Mesothelial cell of epicardium (in vitro differentiated cells): ENCODE measurements around the gene PCA3. TPM values are rescaled to one million over a fixed set of nuclear protein-coding genes. Genes with fewer than 3 reads are reported as not detected.
"Not testable (repeated sequence)": the region's sequence is repeated elsewhere in the genome, so short reads cannot be mapped to it uniquely, and the experiment has no call there.

ENCODE experiments used
- DNase-seq, 2 experiments: peaks; one replicate each; pipeline ENCODE4 v3.0.0; 2021; ENCODE audit warnings: low spot score in 2 of 2; ENCODE audit not compliant: unreplicated experiment in 2 of 2
- H3K27ac Mint-ChIP-seq: 2 replicates; pipeline ENCODE4 v1.8.0; 2021; ENCODE audit warnings: mixed read lengths
- H3K27me3 Mint-ChIP-seq: 2 replicates; pipeline ENCODE4 v1.8.0; 2021; ENCODE audit warnings: low read depth, mixed read lengths
- H3K36me3 Mint-ChIP-seq: 2 replicates; pipeline ENCODE4 v1.8.0; 2021; ENCODE audit warnings: mixed read lengths
- H3K4me1 Mint-ChIP-seq: 2 replicates; pipeline ENCODE4 v1.8.0; 2021; ENCODE audit warnings: mixed read lengths
- H3K4me3 Mint-ChIP-seq: 2 replicates; pipeline ENCODE4 v1.8.0; 2021; ENCODE audit warnings: mild to moderate bottlenecking, moderate library complexity, mixed read lengths
- H3K9me3 Mint-ChIP-seq: 2 replicates; pipeline ENCODE4 v1.8.0; 2021; ENCODE audit warnings: mixed read lengths
- CTCF ChIP-seq: fragments of 200-600 bp; sonication (generic); IDR thresholded peaks from one replicate; pipeline ENCODE4 v1.5.0; 2021; ENCODE audit warnings: antibody characterized with exemption; ENCODE audit not compliant: unreplicated experiment
- total RNA-seq: library from RNA; stranded (reverse); gene quantifications from 3 replicates; pipeline ENCODE4 v1.2.1, GENCODE V29; 2021

Gene PCA3
- total RNA-seq, 1 donor from 2014 or later = not detected

- Mint-ChIP-seq H3K27ac (no peak overlapping the region), H3K4me1 (peaks cover 17% of the 10 kb centered on the region), H3K4me3 (no peak overlapping the region), H3K27me3 (peaks cover 10% of the 10 kb centered on the region), H3K36me3 (no peaks in the 10 kb centered on the region), H3K9me3 (peaks cover 12% of the 10 kb centered on the region)
- TF ChIP-seq CTCF = no peak
- DNase-seq = no peak
These were observed 22.7 kb upstream of the PCA3 start for GRCh38 chr9:76741524-76741923.

GRCh38 chr9:76742890-76743289 lies 21.3 kb upstream of the PCA3 start:
- not testable (repeated sequence) for DNase-seq, H3K27ac Mint-ChIP-seq, H3K36me3 Mint-ChIP-seq, H3K4me1 Mint-ChIP-seq, H3K27me3 Mint-ChIP-seq, H3K4me3 Mint-ChIP-seq
- peaks cover 16% of the 10 kb centered on the region for H3K9me3 Mint-ChIP-seq

GRCh38 chr9:76743931-76744330 lies 20.3 kb upstream of the PCA3 start:
- no peak for TF ChIP-seq CTCF
- Mint-ChIP-seq H3K4me3 (no peak overlapping the region), H3K27me3 (peaks cover 7% of the 10 kb centered on the region), H3K27ac (no peak overlapping the region), H3K36me3 (no peaks in the 10 kb centered on the region), H3K9me3 (peaks cover 16% of the 10 kb centered on the region), H3K4me1 (peaks cover 9% of the 10 kb centered on the region)
- no peak for DNase-seq

- H3K36me3 Mint-ChIP-seq = no peaks in the 10 kb centered on the region
These were observed 19.9 kb upstream of the PCA3 start for GRCh38 chr9:76744336-76744735.

GRCh38 chr9:76751001-76751400 lies 13.2 kb upstream of the PCA3 start:
- H3K4me3 Mint-ChIP-seq = no peak overlapping the region
- H3K27ac Mint-ChIP-seq = no peak overlapping the region

More at GRCh38 chr9:76744336-76744735, 19.9 kb upstream of the PCA3 start:
- no peak overlapping the region for H3K27ac Mint-ChIP-seq
- no peak overlapping the region for H3K4me3 Mint-ChIP-seq
- H3K27me3 Mint-ChIP-seq = peaks cover 8% of the 10 kb centered on the region
- H3K4me1 Mint-ChIP-seq = peaks cover 9% of the 10 kb centered on the region
- peaks cover 16% of the 10 kb centered on the region for H3K9me3 Mint-ChIP-seq
- no peak for DNase-seq
- no peak for TF ChIP-seq CTCF

GRCh38 chr9:76756268-76756640 lies 8.0 kb upstream of the PCA3 start:
- Mint-ChIP-seq H3K9me3 (no peaks in the 10 kb centered on the region), H3K4me3 (no peak overlapping the region), H3K27me3 (peaks cover 10% of the 10 kb centered on the region), H3K27ac (no peak overlapping the region), H3K4me1 (peaks cover 2% of the 10 kb centered on the region), H3K36me3 (no peaks in the 10 kb centered on the region)
- no peak for TF ChIP-seq CTCF
- DNase-seq = no peak

More at GRCh38 chr9:76751001-76751400, 13.2 kb upstream of the PCA3 start:
- no peaks in the 10 kb centered on the region for H3K4me1 Mint-ChIP-seq
- H3K9me3 Mint-ChIP-seq = peaks cover 4% of the 10 kb centered on the region
- H3K27me3 Mint-ChIP-seq = peaks cover 9% of the 10 kb centered on the region
- DNase-seq = no peak
- H3K36me3 Mint-ChIP-seq = no peaks in the 10 kb centered on the region
- TF ChIP-seq CTCF = no peak
